GM19395 (cell line): ENCODE results near the gene AK9.
"Not testable (repeated sequence)": the region's sequence is repeated elsewhere in the genome, so short reads cannot be mapped to it uniquely, and the experiment has no call there.

Experiments
- ATAC-seq: cut with Tn5 transposase; IDR thresholded peaks from one replicate; pipeline ENCODE4 v1.9.1; 2021; ENCODE audit warnings: mild to moderate bottlenecking, moderate library complexity; ENCODE audit not compliant: unreplicated experiment

AK9 gene

DNA sequence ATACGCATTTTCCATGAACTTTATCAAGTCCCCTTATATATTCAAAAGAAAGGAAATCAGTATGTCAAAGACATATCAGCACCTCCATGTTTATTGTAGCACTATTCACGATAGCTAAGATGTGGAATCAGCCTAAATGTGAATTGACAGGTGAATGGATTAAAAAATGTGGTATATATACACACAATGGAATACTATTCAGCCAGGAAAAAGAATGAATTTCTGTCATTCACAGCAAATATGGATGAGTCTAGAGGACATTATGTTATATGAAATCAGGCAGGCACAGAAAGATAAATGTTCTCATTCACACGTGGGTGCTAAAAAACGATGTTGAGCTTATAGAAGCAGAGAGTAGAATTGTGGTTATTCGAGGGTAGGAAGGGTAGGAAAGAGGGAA, 5.4 kb upstream of the AK9 start:
- ATAC-seq, result no peak

DNA sequence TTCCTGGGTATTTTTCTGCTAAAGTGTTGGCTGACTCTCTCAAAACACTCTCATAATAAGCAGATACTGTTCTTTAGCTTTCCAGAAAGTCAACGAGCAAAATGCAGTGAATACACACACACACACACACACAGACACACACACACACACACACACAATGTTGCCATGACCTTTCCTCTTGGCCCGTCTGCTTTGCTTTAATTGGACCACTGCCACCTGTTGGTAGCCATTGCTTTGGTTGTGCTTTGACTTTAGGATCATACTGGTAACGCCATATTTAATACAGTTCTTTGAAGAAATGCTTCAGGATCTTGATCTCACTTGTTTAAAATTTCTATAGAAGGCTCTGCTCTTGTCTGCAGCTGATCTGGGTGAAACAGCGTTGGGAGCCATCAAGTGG, 4.5 kb upstream of the AK9 start:
- no peak for ATAC-seq

- peak; percentile 43 for ATAC-seq
Measured at GRCh38 chr6:109693111-109693510, 2.1 kb upstream of the AK9 start.

GRCh38 chr6:109690373-109690736, 647 bp downstream of the AK9 start:
- ATAC-seq, result peak; percentile 39

GRCh38 chr6:109687271-109687761, 3.7 kb downstream of the AK9 start:
- ATAC-seq, result no peak

GRCh38 chr6:109686566-109687265, 4.3 kb downstream of the AK9 start:
- ATAC-seq, result no peak

DNA sequence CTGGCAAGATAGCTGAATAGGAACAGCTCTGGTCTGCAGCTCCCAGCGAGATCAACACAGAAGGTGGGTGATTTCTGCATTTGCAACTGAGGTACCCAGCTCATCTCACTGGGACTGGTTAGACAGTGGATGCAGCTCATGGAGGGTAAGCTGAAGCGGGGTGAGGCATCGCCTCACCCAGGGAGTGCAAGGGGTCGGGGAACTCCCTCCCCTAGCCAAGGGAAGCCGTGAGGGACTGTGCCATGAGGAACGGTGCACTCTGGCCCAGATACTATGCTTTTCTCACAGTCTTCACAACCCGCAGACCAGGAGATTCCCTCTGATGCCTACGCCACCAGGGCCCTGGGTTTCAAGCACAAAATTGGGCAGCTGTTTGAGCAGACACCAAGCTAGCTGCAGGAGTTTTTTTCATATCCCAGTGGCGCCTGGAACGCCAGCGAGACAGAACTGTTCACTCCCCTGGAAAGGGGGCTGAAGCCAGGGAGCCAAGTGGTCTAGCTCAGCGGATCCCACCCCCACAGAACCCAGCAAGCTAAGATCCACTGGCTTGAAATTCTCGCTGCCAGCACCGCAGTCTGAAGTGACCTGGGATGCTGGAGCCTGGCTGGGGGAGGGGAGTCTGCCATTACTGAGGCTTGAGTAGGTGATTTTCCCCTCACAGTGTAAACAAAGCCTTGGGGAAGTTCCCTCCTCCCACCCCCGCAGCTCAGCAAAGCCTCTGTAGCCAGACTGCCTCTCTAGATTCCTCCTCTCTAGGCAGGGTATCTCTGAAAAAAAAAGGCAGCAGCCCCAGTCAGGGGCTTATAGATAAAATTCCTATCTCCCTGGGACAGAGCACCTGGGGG, 12.1 kb downstream of the AK9 start:
- ATAC-seq, result not testable (repeated sequence)

DNA sequence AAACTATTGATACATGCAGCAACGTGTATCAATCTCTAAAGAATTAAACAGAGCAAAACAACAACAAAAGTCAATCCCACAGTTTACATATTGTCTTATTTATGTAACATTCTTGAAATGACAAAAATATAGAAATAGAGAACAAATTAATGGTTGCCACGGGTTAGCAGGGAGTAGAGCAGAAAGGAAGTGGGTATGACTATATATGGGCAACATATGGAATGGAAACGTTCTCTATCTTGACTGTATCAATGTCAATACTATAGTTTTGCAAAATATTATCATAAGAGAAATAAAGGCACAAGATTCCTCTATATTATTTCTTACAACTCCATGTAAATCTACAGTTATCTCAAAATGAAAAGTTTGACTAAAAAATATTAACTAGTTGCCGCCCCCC, 12.8 kb downstream of the AK9 start:
- ATAC-seq, result no peak

DNA sequence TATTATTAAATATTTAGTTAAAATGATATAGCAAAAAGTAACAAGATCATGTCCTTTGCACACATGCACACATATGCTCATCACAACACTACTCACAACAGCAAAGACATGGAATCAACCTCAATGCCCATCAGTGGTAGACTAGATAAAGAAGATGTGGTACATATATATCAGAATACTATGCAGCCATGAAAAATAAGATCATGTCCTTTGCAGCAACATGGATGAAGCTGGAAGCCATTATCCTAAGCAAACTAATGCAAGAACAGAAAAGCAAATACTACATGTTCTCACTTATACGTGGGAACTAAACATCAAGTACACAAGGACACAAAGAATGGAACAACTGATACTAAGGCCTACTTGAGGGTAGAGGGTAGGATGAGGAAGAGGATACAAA, 14.3 kb downstream of the AK9 start:
- no peak for ATAC-seq

DNA sequence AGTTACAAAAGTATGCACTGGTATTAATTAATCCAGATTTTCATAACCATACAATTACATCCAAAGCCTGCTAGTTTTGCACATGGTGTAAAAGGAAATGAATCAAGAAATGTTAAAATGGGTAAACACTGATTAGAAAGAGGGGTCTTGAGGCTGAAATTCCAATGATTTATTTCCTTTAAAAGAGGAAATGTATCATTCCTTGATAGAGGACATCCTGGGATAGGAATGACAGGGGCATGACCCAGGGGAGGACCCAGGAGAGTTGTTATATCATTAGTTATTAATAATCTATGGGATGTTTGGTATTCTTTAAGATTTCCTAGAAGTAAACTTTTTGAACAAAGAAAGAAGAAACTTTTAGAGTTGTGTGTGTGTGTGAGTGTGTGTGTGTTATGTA, 18.2 kb downstream of the AK9 start:
- ATAC-seq, result no peak

GRCh38 chr6:109672175-109672574, 18.8 kb downstream of the AK9 start:
- ATAC-seq, result no peak

- ATAC-seq, result no peak
Measured at GRCh38 chr6:109671733-109672132, 19.3 kb downstream of the AK9 start.

GRCh38 chr6:109669811-109670210, 21.2 kb downstream of the AK9 start:
- ATAC-seq, result no peak

GRCh38 chr6:109662192-109662591, 28.8 kb downstream of the AK9 start:
- no peak for ATAC-seq

DNA sequence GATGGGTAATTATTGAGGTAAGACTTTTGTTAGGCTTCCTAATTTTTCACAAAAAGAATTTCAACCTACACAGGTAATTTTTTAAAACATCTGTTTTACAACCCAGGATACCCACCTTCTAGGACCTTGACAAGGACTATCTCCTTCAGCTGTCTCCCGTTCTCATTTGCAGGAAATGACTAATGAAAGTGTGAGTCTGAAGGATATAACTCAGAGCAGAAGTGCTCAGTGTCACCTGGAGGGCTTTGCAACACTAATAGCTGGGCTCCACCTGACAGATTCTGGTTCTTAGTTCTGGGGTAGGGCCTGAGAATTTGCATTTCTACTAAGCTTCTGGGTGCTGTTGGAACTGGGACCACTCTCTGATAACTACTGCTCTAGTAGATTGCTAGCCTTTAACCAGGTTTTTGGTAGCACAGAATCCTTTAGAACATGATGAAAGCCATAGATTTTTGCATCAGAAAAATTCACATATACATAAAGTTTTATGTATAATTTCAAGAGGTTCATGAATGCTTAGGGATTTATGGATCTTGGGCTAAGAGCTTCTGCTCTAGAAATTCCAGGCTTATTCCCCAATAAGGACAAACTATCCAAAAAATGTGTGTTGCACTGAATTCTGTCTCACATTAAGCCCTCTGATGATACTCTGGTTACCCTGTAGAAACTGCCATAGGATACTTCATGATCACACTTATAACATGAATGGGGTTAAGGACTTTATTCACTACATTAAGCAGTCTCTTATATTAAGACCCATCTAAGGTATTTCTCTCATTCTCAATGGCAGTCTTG, 30.3 kb downstream of the AK9 start:
- ATAC-seq, result no peak

DNA sequence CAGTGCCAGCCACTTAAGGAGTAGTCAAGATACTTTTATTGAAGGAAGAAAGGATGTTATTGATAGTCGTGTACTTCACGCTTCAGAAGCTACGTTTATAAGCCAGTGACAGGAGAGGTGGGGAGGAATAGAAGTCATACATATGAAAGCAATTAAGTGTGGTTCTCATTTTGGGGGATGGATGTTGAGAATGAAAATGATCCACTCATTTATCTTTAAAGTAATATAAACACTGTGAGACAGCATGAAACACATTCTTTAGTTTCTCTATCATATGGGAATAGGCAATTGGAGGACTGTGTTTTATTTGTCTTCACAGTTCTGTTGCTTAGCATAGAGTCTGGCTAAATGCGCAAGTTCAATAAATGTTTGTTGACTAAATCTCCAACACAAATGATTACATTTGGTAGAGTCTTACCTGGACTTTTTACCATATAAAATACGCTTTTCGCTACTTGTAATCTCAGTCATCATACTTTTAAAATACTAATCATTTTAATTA, 35.2 kb downstream of the AK9 start:
- no peak for ATAC-seq

GRCh38 chr6:109653264-109653663, 37.7 kb downstream of the AK9 start:
- no peak for ATAC-seq

GRCh38 chr6:109644131-109644530, 46.9 kb downstream of the AK9 start:
- no peak for ATAC-seq

- ATAC-seq, result no peak
Measured at GRCh38 chr6:109632405-109632804, 58.6 kb downstream of the AK9 start.

DNA sequence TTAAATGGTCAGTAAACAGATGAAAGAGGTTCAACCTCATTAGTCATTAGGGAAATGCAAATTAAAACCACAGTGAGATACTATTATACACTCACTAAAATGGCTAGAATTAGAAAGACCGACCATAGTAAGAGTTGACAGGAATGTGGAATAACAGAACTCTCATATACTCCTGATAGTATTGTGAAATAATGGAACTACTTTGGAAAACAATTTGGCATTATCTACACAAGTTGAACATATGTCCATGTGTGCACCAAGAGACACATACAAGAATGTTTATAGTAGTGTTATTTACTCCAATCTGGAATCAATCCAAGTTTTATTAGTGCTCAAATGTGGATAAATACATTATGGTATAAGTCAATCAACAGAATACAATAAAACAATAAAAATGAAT, 59.6 kb downstream of the AK9 start:
- ATAC-seq, result no peak
